NCI-H345 treated with DMSO at 0.1 percent for 48 hours (cell line): ENCODE results near the gene HIBCH.
"Not testable (repeated sequence)": the region's sequence is repeated elsewhere in the genome, so short reads cannot be mapped to it uniquely, and the experiment has no call there.

Source experiments
- DNase-seq: peaks from one replicate; lab custom pipeline; 2025; ENCODE audit not compliant: unreplicated experiment; lab: John Stamatoyannopoulos, UW

HIBCH gene

DNA sequence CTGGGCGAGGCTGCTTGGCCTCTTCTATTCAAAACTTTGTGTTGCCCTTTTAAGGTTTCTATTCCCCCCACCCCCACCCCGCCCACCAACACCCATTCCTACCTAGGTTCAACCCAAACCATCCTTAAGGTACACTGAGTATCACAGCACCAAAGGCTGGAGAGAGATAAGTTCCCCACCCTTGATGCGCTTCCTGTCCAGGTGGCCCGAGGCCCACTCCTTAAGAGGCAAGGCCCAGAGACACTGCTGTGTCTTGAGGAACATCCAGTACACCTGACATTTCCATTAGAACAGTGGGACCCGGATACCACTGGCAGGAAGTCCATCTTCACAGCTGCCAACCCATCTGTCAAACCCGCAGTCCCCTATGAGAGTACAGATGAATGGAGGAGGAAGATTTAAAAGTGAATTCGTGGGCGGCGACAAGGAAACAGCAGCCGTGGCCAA, 23.5 kb upstream of the HIBCH start:
- DNase-seq: no peak

DNA sequence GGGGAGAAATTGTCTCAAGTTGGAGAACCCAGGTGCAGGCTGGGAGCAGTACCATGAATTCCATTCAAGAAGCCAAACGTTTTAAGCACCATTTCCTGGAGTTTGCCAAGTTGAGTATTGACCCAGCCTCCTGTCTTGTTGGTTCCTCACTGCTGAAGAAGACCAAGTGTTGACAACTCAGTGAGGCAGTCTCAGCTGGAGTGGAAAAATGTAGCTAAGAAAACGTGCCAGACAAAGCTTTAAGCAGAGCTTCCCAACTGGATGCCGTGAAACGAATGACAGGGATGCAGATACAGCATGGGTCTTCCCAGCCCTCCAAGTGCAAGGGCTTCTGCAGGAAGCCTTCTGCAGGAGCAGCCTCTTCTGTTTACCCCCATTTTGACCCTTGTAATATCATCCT, 23.0 kb upstream of the HIBCH start:
- no peak for DNase-seq

DNA sequence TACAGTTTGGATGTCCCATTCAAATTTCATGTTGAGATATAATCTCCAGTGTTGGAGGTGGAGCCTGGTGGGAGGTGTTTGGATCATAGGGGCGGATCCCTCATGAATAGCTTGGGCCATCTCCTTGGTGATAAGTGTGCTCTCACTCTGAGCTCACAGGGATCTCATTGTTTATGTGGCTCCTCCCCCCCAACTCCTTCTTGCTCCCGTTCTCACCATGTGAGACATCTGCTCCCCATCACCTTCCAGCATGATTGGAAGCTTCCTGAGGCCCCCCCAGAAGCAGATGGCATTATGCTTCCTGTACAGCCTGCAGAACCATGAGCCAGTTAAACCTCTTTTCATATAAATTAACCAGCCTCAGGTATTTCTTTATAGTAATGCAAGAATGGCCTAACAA, 20.7 kb upstream of the HIBCH start:
- no peak for DNase-seq

DNA sequence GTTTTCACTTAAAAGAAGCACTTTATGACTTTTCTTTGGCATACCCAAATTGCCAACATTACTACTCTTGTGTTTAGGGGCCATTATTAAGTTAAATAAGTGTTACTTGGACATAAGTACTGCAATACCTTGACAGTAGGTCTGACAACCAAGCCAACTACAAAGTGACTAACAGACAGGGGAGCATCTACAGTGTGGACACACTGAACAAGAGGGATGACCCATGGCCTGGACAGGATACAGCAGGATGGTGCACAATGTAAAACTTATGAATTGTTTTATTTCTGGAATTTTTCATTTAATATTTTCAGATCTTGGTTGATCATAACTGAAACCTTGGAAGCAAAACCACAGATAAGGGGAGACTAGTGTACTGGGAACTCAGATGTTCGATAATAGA, 19.8 kb upstream of the HIBCH start:
- no peak for DNase-seq

DNA sequence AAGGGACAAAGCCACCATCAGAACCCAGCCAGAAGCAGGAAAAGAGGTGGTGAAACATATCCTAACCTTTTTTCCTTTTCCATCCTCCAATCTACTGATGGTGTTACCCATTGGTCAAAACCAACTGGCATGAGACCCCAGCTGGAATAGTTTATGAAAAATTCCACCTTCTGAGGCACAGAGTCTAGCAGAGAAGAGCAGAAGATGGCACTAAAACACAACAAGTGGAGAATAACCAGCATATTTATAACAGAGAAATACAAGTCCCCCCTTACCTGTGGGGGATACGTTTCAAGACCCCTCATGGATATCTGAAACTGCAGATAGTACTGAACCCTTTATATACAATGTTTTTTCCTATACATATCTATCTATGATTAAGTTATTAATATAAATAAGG, 18.8 kb upstream of the HIBCH start:
- no peak for DNase-seq

DNA sequence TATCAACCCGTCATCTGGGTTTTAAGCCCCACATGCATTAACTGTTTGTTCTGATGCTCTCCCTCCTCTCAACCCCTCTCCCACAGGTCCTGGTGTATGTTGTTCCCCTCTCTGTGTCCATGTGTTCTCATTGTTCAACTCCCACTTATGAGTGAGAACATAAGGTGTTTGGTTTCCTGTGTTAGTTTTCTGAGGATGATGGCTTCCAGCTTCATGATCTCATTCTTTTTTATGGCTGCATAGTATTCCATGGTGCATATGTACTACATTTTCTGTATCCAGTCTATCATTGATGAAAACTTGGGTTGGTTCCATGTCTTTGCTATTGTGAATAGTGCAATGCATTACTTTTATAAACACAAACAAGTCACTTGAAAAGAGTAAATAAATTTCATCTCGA, 16.8 kb upstream of the HIBCH start:
- no peak for DNase-seq

DNA sequence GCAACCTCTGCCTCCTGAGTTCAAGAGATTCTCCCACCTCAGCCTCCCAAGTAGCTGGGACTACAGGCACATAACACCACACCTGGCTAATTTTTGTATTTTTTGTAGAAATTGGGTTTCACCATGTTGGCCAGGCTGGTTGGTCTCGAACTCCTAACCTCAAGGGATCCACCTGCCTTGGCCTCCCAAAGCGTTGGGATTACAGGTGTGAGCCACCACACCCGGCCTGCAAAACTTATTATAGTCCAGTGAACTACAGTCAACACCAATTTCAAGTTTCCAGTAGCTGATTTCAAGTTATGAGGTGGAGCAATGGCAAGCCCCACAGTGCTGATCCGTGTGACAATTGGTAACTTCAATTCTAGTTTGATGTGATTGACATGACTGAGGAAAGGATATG, 16.0 kb upstream of the HIBCH start:
- DNase-seq: not testable (repeated sequence)

DNA sequence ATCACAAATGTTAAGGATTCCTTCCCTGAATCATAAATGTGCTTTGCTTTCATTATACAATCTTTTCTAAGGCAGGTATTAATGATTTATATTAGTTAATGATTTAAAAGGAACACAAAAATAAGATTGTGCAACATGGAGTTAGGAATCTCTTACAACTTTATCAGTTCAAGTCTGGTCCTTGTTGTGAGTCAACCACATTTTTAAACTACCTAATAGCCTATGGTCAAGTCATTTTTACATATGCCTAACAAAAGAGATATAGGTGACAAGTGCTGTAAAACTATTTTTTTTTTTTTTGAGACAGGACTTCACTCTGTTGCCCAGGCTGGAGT, 15.6 kb upstream of the HIBCH start:
- no peak for DNase-seq

DNA sequence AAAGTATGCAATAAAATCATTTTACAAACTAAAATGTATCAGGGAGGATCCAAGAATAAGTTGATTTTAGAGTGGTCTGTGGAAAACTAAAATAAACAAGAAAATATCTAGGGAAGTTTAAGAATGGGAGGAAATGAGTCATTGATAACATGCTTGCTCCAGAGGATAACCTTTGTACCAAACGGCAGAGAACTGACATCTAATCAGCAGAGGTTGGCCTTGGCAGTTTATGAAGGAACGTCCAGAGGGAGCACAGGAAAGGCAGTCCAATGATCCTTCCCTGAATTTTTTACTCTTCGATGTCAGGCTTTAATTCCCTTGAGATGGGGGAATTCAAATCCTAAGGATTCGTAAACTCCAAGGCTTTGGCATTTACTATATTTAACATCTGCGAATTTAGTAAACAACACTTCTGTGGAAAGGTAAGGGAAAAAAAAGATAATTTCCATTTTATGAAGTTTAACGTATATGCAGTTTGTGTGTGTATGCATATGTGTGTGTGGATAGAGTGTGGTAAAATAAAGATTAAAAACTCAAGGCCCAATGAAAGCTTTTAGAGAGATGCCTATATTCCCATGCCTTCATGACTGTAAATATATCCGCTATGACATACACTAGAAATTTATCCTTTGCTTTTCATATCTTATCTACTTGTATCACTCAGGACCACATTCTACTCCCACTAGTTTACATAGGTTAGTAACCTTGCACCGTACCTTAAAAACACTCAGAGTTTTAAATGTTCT, 15.0 kb upstream of the HIBCH start:
- DNase-seq: no peak

DNA sequence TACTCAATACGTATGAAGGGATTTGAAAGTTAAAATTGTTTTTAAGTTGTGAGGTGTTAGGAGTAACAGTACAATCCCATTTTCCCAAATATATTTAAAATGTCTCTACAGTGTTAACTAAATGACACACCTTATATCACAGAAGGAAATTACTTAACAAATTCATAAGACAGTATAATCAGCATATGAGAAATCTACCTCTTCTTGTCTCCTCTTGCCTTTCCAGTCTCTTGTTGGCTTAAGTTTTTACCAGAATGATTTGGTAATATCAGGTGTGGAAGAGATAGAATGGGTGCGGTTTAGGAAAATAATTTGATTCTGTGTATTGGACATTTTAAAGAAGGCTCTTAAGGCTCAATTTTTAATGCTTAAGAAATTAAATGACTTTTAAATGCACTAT, 14.3 kb upstream of the HIBCH start:
- DNase-seq: no peak

DNA sequence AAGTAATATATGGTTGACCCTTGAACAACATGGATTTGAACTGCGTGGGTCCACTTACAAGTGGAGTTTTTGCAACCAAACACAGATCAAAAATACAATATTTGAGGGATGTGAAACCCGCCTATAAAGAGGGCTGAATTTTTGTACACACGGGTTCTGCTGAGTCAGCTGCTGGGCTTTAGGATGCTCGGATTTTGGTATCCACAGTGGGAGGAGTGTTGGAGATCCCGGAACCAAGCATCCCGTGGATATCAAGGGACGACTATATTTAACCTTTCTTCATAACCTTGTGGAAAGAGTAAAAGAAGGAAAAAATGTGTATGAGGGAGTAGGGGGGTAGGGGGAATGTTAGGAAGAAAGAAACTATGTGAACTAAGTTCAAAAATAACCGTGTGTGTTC, 13.8 kb upstream of the HIBCH start:
- DNase-seq: no peak

DNA sequence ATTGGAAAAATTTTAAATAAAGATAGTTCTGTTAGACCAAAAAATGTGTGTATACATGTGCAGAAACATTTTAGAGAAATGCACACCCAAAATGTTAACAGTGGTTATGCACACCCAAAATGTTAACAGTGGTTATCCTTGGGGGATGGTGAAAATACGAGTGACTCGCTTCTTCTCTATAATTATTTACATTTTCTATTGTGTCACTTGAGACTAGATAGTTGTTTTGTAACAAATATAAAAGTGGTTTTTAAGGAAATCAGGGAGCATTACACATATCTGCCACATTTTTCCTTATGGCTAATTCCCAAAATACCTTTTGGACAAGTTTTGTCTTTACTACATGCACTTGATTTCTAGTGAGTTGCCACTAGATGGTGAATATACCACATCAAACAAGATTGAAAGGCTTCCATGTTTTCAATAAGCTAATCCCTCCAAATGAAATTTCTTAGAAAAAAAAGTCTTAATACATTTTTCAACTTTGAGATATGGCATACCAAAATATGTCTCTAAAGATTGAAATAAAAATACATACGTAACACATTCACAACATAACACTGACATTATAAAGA, 9.0 kb upstream of the HIBCH start:
- DNase-seq: no peak

DNA sequence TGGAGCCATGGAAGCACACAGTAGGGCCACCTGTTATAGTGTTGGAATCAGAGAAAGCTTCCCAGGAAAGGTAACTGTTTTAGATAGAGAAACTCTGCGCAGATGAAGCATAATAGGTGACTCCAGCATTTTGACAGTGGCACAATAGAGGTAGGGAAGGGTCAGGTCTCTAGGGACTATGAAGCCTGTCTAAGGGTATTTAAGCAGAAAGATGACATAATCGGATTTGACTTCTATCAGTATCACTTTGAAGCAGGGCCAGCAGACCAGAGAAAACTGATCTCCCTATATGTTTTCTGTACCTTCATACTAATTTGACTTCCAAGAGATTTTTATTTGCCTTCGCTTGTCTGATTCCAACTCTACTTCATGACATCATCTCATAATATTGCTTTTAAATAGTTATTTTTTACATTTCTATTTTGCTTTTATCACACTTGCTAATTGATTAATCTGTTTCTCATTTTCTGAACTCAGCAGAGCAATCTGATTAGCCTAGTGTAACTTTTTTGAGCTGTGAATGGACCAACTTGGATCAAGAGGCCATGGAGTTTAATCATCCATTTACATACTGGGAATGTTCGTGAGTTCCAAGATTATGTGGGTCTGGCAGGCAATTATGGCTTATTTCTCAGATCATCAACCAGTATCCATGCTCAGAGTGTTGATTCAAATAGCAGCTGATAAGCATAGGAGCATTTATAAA, 8.4 kb upstream of the HIBCH start:
- no peak for DNase-seq

DNA sequence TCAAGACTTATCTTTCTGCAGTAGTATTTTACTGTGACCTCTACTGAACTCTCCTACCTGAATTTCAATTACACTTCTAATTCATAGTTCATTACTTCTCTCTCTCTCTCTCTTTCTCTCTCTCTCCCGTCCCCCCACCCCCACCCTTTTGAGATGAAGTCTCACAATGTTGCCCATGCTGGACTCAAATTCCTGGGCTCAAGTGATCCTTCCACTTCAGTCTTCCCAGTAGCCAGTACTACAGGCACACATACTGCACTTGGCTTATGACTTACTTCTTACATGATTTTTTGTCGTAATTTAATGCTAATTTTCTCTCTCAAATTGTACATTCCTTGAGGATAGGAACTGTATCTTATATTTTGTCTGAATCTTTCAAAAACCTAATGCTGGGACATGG, 6.0 kb upstream of the HIBCH start:
- DNase-seq: no peak

DNA sequence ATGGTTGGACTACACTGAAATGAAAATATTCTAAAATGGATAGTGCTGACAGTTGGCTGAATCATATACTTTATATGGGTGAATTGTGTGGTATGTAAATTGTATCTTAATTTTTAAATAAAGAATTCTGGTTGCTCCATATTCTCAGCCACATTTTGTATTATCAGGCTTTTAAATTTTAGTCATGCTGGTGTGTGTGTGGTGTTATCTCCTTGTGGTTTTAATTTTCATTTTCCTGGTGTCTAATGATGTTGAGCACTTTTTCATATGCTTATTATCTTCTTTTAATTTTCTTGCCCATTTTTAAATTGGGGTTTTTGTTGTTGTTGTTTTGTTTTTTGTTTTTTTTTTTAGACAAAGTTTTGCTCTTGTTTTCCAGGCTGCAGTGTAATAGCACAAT, 3.8 kb upstream of the HIBCH start:
- no peak for DNase-seq

DNA sequence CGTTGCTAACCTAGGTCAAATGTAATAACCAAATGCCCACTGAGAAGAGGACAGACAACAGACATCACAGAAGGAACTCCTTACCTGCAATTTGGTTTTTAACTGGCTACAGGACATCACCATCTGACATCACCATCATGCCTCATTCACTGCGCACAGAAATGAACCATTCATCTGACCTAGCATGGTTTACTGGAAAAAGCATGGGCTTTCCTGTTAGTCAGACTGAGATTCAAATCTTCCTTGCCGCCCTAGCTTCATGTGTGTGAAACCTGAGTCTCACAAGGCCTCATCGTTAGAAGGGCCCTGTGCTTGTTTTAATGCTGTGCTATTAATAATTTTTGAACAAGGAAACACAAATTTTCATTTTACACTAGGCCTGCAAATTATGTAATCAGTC, 1.1 kb upstream of the HIBCH start:
- DNase-seq: no peak

DNA sequence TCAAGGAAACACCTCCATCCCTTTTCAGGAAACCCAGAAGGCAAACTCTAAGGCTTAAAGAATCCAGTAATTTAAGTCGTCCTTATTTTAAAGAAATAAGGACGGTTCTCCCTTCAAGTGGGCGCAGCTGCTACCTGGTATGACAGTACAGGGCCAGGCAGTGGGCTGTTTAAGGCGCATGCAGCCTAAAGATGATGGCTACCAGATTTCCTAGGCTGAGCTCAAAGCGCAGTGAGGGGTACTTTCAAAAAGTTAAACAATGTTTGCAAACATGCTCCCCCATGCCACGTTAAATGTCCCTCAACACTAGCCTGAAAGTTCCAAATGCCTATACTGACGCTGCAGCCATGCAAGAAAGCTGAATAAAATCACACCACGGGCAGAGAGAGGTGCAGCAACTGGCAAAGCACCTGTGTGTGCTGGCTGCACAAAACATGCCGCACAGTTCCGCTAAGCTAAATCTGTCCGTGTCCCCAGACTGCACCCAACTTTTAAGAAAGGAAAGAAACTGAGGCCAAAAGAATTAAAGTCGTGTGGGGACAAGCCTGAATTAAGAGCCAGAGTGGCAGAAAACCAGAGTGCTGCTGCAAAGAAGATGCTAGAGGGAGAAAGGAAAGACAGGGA, 583 bp downstream of the HIBCH start:
- no peak for DNase-seq

DNA sequence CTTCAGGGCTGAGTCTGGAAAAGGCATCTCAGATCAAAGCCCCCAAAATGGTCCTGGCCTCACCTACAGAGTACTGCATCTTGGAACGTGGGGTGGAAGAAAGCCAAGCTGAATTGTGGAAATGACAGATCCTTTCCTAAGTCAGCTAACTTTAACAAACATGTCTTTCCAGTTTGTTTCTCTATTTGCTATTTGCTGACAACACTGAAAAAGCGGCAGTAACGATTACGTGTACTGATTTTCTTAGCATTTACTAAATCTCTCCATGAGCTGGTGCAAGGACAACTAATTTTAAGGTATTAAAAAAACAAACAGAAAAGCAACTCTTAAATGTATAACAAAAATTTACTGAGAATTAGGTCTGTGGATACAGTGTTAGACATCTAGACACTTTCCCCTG, 1.1 kb downstream of the HIBCH start:
- DNase-seq: no peak

DNA sequence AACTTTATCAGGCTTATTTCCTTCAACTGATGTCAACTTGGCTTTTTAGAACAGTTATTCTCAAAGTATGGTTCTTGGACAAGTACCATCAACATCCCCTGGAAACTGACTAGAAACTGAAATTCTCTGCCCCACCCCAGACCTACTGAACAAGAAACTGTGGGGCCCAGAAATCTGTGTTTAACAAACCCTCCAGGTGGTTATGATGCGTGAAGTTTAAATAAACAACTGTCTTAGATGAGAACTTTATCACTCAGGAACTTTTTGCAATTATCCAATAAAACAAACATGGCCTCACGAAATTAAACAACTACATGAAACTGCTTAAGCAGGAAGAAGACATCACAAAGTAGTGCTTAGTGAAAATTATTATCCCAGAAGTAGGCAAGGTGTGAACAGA, 4.4 kb downstream of the HIBCH start:
- DNase-seq: no peak

DNA sequence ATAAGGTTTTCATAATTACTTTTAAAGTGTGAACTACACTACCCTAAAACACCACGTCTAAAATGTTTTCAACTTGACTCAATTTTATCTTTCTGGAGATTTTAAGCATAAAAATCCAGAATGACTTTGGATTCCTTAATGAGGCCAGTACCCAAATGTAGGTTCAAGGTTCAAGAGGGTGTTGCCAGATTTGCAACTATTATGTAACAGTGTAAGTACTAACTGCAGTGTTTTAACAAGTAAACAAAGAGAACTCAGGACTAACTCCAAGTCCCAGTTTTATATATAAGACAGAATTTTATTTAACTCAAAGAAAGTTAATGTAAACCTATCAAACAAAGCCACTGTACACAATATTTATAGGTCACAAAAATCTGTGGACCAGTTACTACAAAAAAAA, 5.7 kb downstream of the HIBCH start:
- DNase-seq: no peak

DNA sequence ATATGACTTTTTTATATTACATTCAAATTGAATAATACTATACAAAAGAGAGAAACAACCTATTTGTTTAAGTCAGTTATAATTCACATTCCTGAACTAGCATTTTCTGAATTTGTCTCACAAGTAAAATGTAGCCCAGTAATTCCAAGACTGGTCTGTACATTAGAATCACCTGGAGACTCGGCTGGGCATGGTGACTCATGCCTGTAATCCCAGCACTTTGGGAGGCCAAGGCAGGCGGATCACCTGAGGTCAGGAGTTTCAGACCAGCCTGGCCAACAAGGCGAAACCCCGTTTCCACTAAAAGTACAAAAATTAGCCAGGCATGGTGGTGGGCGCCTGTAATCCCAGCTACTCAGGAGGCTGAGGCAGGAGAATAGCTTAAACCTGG, 7.0 kb downstream of the HIBCH start:
- not testable (repeated sequence) for DNase-seq
